ENCODE data around the gene GALNT2.

Gene GALNT2

DNA sequence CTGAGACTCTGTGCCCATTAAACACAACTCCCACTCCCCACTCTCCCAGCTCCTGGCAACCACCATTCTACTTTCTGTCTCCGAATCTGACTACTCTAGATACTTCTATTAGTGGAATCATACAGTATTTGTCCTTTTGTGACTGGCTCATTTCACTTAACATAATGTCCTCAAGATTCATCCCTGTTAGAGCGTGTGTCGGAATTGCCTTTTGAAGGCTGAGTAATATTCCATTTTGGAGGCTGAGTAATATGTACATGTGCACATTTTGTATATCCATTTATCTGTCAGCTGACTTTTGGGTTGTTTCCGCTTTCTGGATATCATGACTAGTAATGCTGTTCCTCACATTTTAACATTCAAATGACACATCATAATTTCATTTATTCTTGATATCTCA lies 30.3 kb downstream of the GALNT2 start:
- DNase-seq, result no peak

DNA sequence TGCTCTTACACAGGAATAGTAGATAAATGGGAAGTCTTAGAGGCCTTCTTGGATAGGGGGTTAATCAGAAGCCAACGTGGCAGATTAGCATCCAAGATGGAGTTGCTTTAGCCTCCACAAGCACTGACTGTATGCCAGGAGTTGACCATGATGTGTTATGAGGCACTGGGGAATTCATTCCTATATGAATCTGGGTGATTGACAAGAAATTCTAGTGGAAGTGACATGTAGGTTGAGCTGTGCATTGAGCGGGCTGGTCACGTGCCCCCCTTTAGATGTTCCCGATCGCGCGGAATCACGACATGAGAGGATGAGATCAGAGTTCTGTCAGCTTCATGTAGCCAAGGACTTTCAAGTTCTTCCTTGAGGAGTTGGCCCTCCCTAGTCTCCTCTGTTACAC lies 31.7 kb downstream of the GALNT2 start:
- DNase-seq, result no peak

GRCh38 chr1:230099465-230099864 lies 32.4 kb downstream of the GALNT2 start:
- DNase-seq, result no peak

- no peak for DNase-seq
These were observed 33.9 kb downstream of the GALNT2 start for GRCh38 chr1:230100932-230101331.

GRCh38 chr1:230101556-230101955 lies 34.5 kb downstream of the GALNT2 start:
- DNase-seq, result no peak

DNA sequence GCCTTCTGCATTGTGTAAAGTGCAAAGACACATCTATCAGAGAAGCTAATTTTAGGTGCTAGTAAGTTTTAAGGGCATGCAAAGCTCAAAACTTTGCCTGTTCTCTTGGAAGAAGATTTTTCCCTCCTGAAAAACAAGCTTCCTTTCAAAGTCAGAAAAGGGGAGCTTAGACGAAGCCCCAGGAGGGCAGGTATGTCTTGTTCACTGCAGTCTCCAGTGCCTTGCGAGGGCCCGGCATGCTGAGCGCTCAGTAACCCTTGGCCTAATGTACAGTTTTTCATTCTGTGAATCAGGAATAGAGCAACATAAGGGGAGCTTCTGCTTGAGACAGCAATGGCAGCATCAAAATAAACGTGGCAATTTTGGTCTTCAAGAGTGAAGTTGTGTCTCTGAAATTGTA lies 35.0 kb downstream of the GALNT2 start:
- DNase-seq, result no peak

GRCh38 chr1:230102472-230102871 lies 35.4 kb downstream of the GALNT2 start:
- DNase-seq, result no peak

DNA sequence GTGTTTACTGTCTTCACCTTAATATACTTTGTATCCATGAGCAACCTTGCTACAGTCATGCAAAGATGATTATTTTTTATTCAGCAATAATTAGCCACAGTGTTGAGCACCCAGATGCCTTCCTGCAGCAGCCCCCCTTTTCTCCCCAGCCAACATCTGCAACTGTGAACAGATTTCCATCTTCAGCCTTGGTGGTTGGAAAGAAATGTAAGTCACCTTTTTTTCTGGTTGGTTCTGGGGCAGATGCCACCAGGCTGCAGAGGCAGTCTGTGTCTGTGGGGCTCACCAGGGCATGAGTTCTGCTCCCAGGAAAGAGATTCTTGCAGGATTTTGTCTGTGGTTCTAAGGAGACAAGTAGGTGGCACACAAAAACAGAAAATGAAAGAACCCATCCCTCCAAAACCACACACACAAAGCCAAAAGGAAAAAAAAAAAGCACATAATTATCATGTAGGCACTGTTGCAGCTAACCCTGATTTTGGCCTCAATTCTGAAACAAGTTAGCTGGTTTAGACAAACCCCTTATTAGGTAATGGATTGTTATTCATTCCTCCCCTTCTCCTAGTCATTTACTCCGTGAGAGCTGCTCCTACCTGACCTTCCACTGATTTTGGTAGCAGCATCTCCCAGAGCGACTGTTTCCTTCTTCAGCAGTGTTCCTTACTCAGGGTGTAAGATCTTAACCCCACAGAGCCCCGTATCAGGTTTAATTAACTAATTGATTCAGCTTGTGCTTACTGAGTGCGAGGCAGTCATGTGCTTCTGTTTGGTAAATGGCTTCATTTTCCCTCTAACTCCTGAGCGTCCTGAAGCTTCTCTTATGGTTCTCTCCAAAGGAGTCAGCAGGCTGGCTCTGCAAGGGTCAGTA lies 36.5 kb downstream of the GALNT2 start:
- no peak for DNase-seq

GRCh38 chr1:230104395-230105244 lies 37.6 kb downstream of the GALNT2 start:
- DNase-seq, result peak; percentile 79 to 82

GRCh38 chr1:230105245-230105753 lies 38.3 kb downstream of the GALNT2 start:
- no peak for DNase-seq

DNA sequence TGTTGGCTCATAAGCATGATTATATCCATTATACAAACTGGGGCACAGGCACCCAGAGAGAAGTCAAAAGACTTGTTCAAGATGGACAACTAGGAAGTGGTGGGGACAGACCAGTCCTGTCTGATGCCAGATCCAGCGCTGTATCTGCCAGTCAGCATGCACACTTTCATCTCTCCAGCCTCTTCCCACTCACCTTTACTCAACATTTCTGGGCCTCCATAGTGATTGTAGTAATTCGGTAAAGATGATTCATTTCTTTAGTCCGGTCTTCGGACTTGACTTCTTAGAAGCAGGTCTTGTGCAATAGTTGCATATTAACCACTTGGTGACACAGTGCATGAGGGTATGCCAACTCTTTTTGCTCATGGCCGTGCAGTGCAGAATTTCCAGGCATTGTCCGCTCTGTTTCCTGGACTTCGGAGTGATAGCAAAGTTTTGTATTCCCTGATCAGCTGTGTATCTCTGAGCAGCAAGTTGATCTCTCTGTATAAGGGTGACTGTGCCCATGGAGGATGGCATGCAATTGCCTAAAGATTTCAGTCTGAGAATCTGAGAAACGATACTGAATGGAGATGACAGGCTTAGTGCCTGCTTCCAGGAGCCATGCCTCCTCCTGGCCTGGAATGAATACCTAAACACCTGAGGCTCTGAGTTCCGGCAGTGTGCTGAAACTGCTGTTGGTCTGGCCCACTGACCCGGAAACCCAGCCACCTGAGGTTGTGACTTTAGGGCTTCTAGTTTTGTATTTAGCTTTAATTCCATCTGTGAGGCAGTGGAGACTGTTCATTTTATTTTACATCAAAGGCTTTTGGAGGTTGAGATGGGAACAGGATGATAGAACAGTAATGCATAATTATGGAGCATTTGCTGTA lies 39.0 kb downstream of the GALNT2 start:
- no peak for DNase-seq

DNA sequence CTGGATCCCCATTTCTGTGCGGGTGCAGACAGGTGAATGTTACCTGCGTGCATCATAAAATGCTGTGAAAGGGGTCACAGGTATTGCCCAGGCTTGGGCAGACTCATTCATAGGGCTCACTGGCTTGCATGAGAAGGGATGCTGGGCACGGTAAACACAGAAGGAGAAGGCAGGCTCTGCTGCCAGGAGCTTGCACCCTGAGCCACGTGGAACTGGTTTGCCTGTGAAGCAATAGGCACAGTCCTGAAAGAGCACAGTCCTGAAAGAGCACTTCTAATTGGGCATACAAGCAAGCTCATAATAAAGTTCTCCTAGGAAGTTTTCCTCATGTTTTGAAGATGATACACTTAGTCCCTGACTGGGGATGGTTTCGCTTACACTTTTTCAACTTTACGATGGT lies 40.9 kb downstream of the GALNT2 start:
- no peak for DNase-seq

DNA sequence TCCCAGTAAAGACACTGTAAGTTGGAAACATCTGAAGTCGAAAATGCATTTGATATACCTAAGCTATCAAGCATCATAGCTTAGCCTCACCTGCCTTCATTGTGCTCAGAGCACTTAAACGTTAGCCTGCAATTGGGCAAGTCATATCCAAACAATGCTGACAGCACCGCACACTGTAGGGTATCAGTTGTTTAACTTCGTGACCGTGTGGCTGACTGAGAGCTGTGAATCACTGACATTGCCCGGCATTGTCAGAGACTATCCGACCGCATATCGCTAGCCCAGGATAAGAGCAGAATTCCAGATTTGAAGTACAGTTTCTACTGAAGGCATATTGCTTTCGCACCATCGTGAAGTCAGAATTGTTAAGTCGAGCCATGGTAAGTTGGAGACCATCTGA lies 41.5 kb downstream of the GALNT2 start:
- DNase-seq, result no peak

GRCh38 chr1:230109066-230109465 lies 42.0 kb downstream of the GALNT2 start:
- no peak for DNase-seq

- peak; percentile 51 to 62 for DNase-seq
These were observed 43.0 kb downstream of the GALNT2 start for GRCh38 chr1:230109895-230110667.

DNA sequence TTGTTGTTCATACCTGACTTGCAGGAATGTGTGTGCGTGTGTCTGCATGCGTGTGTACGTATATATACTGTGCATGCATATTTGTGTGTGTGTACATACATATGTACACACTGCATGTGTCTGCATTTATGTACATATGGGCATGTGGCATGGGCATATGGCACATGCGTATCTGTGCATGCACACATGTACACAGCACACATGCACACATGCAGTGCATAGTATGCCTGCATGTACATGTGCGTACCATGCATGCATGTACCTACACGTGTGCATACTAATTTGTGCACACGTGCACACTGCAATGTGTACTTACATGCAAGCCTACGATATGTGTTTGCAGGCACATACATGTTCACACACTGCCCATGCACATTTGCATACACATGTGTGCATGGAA lies 43.9 kb downstream of the GALNT2 start:
- no peak for DNase-seq

DNA sequence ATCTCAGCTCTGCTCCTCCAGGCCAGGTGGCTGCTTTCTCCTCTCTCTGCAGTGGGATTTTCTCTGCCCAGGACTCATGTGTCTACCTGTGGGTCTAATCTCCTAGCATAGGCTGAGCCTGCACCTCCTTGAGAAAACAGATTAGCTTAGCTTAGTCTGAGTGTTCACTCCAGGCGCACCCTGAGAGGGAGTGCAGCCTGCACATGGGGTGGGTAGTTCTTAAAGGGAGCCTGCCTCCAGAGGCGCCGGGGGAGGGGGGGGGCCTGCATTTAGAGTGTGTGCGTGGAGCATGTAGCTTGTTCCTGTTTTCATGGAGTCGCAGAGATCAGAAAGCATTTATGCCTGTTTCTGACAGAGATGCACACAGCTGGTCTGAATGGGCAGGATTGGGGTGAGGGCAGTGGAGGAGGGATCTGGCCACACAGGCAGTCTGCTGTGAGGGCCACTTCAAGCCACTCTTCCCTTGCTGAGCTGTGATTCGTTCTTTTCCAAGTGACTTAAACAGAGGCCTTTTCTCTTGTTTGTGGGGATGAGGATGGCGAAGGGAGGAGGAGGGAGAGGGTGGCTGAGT lies 45.2 kb downstream of the GALNT2 start:
- DNase-seq, result no peak

DNA sequence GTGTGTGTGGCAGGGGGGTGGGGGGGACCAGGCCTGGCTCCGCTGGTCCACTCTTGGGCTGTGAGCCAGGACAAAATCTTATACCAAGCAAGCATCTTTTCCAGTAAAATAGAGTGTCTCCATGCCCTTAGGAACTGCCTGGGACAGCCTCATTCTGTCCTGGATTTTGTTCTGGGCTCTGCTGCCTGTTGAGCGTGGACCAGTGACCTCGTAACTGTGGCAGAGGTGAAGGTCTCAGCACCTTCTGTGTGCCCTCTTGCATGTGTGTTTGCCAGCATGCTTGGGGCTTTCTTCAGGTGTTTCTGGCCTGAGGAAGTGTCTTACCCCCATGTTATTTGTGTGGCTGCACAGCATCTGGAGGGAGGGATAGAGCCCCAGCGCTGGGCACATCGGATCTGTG lies 45.7 kb downstream of the GALNT2 start:
- DNase-seq, result no peak

DNA sequence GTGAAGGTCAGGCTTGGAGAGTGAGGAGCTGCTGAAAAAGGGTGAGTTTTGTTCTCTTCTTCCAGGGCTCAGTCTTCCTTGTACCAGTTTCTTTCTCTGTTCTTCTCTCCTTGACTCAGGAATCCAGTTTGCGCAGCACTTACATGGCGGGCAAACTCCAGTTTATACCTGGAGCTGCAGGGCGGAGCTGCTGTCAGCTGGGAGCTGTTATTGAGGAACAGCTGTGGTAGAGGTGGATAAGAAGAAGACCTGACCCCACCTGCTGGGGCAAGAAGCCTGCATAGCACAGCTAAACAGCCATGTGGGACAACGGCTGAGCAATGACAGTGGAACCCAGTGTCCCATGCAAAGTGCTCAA lies 46.2 kb downstream of the GALNT2 start:
- no peak for DNase-seq

DNA sequence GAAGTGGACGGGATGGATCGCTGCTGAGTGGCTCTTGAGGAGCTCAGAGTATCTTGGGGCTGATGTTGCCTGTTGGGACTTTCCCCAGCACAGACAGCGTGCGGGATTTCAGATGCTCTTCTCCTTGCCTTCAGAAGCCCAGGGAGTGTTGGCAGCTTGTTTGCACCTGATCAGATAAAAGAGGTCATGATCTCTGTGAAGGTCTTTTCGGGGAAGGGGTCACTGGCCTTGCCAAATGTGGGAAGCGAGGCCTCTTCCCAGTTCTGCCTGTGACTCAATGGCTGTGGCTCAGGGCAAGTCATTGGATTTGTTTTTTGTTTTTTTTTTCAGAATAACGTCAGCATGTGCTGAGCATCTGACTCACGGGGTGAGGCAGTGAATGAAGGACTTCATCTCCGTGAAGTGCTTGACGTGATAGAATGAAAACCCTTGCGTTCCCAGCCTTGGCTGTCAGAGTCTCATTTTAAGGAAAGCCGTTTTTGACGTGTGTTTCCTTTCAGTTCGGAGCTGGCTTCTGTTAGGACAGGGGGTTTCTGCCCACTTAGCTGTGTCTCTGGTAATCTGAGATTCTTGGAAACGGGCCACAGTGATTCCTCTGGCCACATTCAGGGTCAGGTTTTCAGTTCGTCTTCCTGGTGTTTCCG lies 46.7 kb downstream of the GALNT2 start:
- no peak for DNase-seq

- no peak for DNase-seq
These were observed 47.2 kb downstream of the GALNT2 start for GRCh38 chr1:230114237-230114651.
